Suprapubic skin (tissue), 4 donors: ENCODE results near the gene PCDHA11.

Experiments used
- CTCF ChIP-seq, 2 donors: fragments of 200-600 bp in 1 of 2; fragments of 450-650 bp in 1 of 2; sonication (generic) in 1 of 2; IDR thresholded peaks; one replicate each; pipeline ENCODE4 v1.5.1; 2016 to 2019; ENCODE audit warnings: antibody characterized with exemption in 2 of 2, mild to moderate bottlenecking in 1 of 2, moderate library complexity in 1 of 2
- EP300 ChIP-seq: sonication (generic); formaldehyde crosslinking; IDR thresholded peaks from one replicate; pipeline ENCODE4 v1.6.1; 2017; ENCODE audit warnings: antibody characterized with exemption
- POLR2A ChIP-seq, 2 donors: fragments of 450-650 bp; IDR thresholded peaks; one replicate each; pipeline ENCODE4 v1.6.1; 2017; ENCODE audit warnings: antibody characterized with exemption in 2 of 2, mild to moderate bottlenecking in 2 of 2, moderate library complexity in 2 of 2
- POLR2AphosphoS5 ChIP-seq, 3 donors: sonication (generic); formaldehyde crosslinking; IDR thresholded peaks; one replicate each; pipeline ENCODE4 v1.6.1; 2017; ENCODE audit warnings: antibody characterized with exemption in 3 of 3

GRCh38 chr5:140857987-140858240 lies 10.8 kb upstream of the PCDHA11 start:
- TF ChIP-seq CTCF (IDR thresholded peaks at IDR 0.05) (no peak), EP300 (no peak), POLR2AphosphoS5 (IDR thresholded peaks at IDR 0.05) (no peak), POLR2A (IDR thresholded peaks at IDR 0.05) (no peak)
